Ramos (cell line): ENCODE measurements around the gene CCDC159.
"Not testable (repeated sequence)": the region's sequence is repeated elsewhere in the genome, so short reads cannot be mapped to it uniquely, and the experiment has no call there.

Source experiments
- in situ Hi-C: fragments of 300-500 bp; cut with MboI; formaldehyde crosslinking; loops from one replicate; pipeline ENCODE4 v1.14.3; 2022; ENCODE audit warnings: low sequenced_read_pairs; ENCODE audit not compliant: unreplicated experiment

Gene CCDC159

GRCh38 chr19:11337080-11337479 lies 9.2 kb upstream of the CCDC159 start:
- in situ Hi-C loops, result no loop called here

GRCh38 chr19:11338121-11338520 lies 8.2 kb upstream of the CCDC159 start:
- in situ Hi-C loops, result no loop called here

- in situ Hi-C loops, result no loop called here
Observed at GRCh38 chr19:11338569-11339253, 7.6 kb upstream of the CCDC159 start.

- in situ Hi-C loops, result no loop called here
Observed at GRCh38 chr19:11339254-11340098, 6.8 kb upstream of the CCDC159 start, which contains the start of gene RAB3D. Gene RAB3D (minus strand): TSS chr19:11339657. CDS start chr19:11337399, 2,258 bp downstream.

GRCh38 chr19:11340099-11340467 lies 6.2 kb upstream of the CCDC159 start:
- in situ Hi-C loops, result not testable (repeated sequence)

GRCh38 chr19:11342429-11342828 lies 3.9 kb upstream of the CCDC159 start:
- in situ Hi-C loops, result no loop called here

GRCh38 chr19:11345122-11345803 lies 1.1 kb upstream of the CCDC159 start:
- in situ Hi-C loops, result no loop called here

- in situ Hi-C loops, result no loop called here
Observed at GRCh38 chr19:11347546-11348039, 1.3 kb downstream of the CCDC159 start.

GRCh38 chr19:11349171-11349570 lies 2.9 kb downstream of the CCDC159 start:
- in situ Hi-C loops, result no loop called here

- in situ Hi-C loops, result not testable (repeated sequence)
Observed at GRCh38 chr19:11354102-11354501, 7.8 kb downstream of the CCDC159 start.

GRCh38 chr19:11355160-11356073 lies 9.1 kb downstream of the CCDC159 start, which contains the start of gene PLPPR2:
Gene PLPPR2 (plus strand): TSS chr19:11355432. CDS start chr19:11357674, 2,242 bp downstream.
- in situ Hi-C loops, result no loop called here

- in situ Hi-C loops, result no loop called here
Observed at GRCh38 chr19:11356074-11356397, 9.7 kb downstream of the CCDC159 start.

GRCh38 chr19:11356676-11357550 lies 10.6 kb downstream of the CCDC159 start:
- in situ Hi-C loops, result no loop called here

- in situ Hi-C loops, result no loop called here
Observed at GRCh38 chr19:11359421-11359820, 13.1 kb downstream of the CCDC159 start.

- in situ Hi-C loops, result no loop called here
Observed at GRCh38 chr19:11361037-11361770, 14.9 kb downstream of the CCDC159 start.

- in situ Hi-C loops, result no loop called here
Observed at GRCh38 chr19:11361771-11362731, 15.7 kb downstream of the CCDC159 start.

GRCh38 chr19:11363881-11364280 lies 17.6 kb downstream of the CCDC159 start:
- in situ Hi-C loops, result no loop called here
